ENCODE results near the gene GRID1. TPM values are rescaled to one million over a fixed set of nuclear protein-coding genes. Genes with fewer than 3 reads are reported as not detected.

The GRID1 gene
- total RNA-seq, 1 experiment from 2014 or later: 0.37 TPM

DNA sequence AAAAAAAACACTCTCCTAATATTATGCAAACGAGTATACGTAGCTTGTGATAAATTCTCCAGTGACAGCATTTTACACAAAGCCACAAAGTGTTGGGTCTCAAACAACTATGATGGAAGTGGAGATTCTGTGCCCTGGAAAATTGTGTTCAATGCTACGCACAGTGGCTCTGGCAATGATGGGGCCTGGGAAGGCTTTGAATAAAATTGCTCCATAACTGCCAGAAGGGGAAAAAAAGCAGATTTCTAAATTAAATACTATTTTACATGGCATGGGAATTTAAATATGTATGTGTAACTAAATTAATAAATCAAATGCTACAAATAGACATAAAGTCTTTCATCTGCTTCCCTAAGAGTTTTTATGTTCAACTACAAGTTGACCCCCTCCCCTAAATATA is 306.7 kb downstream of the GRID1 start (continued):
- TF ChIP-seq ZNF512 (CRISPR knock-in tag; IDR thresholded peaks at IDR 0.05; ENCODE audit: borderline replicate concordance): no peak

GRCh38 chr10:86058964-86059363 is 307.6 kb downstream of the GRID1 start:
- Mint-ChIP-seq H3K4me1 (peaks cover 5% of the 10 kb centered on the region; the same call in 1 of the 2 replicates), H3K4me3 (no peak overlapping the region), H3K36me3 (no peaks in the 10 kb centered on the region), H3K9me3 (peaks cover 20% of the 10 kb centered on the region), H3K27ac (no peak overlapping the region), H3K27me3 (ENCODE audit: low read depth) (no peaks in the 10 kb centered on the region; the same call in none of the 2 replicates)
- DNase-seq (ENCODE audit: low spot score) (no peak), ATAC-seq (no peak)
- ChIA-PET CTCF (no interaction called here), POLR2A (no interaction called here)
- TF ChIP-seq JUN (CRISPR knock-in tag; IDR thresholded peaks at IDR 0.05) (no peak), ESRRA (CRISPR knock-in tag; IDR thresholded peaks at IDR 0.05; ENCODE audit: borderline replicate concordance) (no peak), CREM (CRISPR knock-in tag; IDR thresholded peaks at IDR 0.05) (no peak)

DNA sequence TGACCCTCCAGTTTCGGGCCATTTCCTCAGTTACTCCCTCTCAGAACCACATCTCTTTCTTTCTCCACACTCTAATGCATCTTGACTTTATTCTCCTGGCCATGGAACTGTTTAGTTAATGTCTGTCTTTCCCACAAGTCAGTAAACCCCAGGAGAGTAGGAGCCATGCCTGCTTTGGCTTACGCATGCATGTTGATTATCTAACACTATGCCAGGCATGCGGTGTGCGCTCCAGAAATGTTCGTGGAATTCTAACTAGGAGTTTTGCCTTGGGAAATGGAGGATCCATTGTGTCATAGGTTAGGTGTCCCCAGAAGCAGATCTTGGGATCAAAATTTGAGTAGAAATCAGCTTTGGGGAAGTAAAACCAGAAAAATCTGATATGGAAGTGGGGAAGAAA is 308.9 kb downstream of the GRID1 start:
- Mint-ChIP-seq H3K27me3 (ENCODE audit: low read depth) (no peaks in the 10 kb centered on the region; the same call in none of the 2 replicates), H3K9me3 (peaks cover 20% of the 10 kb centered on the region), H3K27ac (no peak overlapping the region), H3K4me1 (peaks cover 5% of the 10 kb centered on the region; the same call in 1 of the 2 replicates), H3K4me3 (no peak overlapping the region), H3K36me3 (no peaks in the 10 kb centered on the region)
- ChIA-PET POLR2A (no interaction called here), CTCF (no interaction called here)
- TF ChIP-seq CTCF (IDR thresholded peaks at IDR 0.05): no peak
- no peak for TF ChIP-seq ZNF232 (CRISPR knock-in tag; IDR thresholded peaks at IDR 0.05)
- TF ChIP-seq, protein P1, sequence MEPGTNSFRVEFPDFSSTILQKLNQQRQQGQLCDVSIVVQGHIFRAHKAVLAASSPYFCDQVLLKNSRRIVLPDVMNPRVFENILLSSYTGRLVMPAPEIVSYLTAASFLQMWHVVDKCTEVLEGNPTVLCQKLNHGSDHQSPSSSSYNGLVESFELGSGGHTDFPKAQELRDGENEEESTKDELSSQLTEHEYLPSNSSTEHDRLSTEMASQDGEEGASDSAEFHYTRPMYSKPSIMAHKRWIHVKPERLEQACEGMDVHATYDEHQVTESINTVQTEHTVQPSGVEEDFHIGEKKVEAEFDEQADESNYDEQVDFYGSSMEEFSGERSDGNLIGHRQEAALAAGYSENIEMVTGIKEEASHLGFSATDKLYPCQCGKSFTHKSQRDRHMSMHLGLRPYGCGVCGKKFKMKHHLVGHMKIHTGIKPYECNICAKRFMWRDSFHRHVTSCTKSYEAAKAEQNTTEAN (CRISPR knock-in tag; IDR thresholded peaks at IDR 0.05): no peak
- TF ChIP-seq GABPB1 (CRISPR knock-in tag; IDR thresholded peaks at IDR 0.05): no peak
- no peak for TF ChIP-seq KAT7 (CRISPR knock-in tag; IDR thresholded peaks at IDR 0.05; ENCODE audit: borderline replicate concordance)
- no peak for TF ChIP-seq ZNF671 (CRISPR knock-in tag; IDR thresholded peaks at IDR 0.05)
- no peak for TF ChIP-seq TP53 (CRISPR knock-in tag; IDR thresholded peaks at IDR 0.05)
- TF ChIP-seq AFF4 (CRISPR knock-in tag; IDR thresholded peaks at IDR 0.05; ENCODE audit: borderline replicate concordance): no peak
- TF ChIP-seq SP1 (CRISPR knock-in tag; conservative IDR thresholded peaks at IDR 0.05): no peak
- no peak for TF ChIP-seq NR2C2 (CRISPR knock-in tag; IDR thresholded peaks at IDR 0.05)
- no peak for TF ChIP-seq RELA (CRISPR knock-in tag; IDR thresholded peaks at IDR 0.05; ENCODE audit: borderline replicate concordance)
- TF ChIP-seq NFATC4 (CRISPR knock-in tag; IDR thresholded peaks at IDR 0.05): no peak
- no peak for TF ChIP-seq SMAD3 (CRISPR knock-in tag; IDR thresholded peaks at IDR 0.05; ENCODE audit: borderline replicate concordance)
- no peak for TF ChIP-seq ATF3 (CRISPR knock-in tag; conservative IDR thresholded peaks at IDR 0.05)
- no peak for TF ChIP-seq ESRRA (CRISPR knock-in tag; IDR thresholded peaks at IDR 0.05; ENCODE audit: borderline replicate concordance)
- TF ChIP-seq, protein P2, sequence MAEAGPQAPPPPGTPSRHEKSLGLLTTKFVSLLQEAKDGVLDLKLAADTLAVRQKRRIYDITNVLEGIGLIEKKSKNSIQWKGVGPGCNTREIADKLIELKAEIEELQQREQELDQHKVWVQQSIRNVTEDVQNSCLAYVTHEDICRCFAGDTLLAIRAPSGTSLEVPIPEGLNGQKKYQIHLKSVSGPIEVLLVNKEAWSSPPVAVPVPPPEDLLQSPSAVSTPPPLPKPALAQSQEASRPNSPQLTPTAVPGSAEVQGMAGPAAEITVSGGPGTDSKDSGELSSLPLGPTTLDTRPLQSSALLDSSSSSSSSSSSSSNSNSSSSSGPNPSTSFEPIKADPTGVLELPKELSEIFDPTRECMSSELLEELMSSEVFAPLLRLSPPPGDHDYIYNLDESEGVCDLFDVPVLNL (CRISPR knock-in tag; IDR thresholded peaks at IDR 0.05; ENCODE audit: borderline replicate concordance, low read depth): no peak
- no peak for TF ChIP-seq IRF1 (CRISPR knock-in tag; IDR thresholded peaks at IDR 0.05)
- ATAC-seq (no peak), DNase-seq (ENCODE audit: low spot score) (no peak)

Data from WTC11 (cell line).